ENCODE measurements around the gene TTC34. TPM values are rescaled to one million over a fixed set of nuclear protein-coding genes. Genes with fewer than 3 reads are reported as not detected.
A peak's percentile ranks its signal among the peaks of the same experiment; 100 is the strongest.

The TTC34 gene
- total and polyA plus RNA-seq, 9 of the 15 experiments (the other 6 are each of a cell fraction or from before 2014, with no cell fraction given), result 0.03 to 0.38 (median 0.05) TPM; not detected in 2

GRCh38 chr1:2586154-2587070 lies 215.1 kb downstream of the TTC34 start, which contains the start of gene PRXL2B (continued):
- TF ChIP-seq MBD1 (CRISPR knock-in tag; IDR thresholded peaks at IDR 0.05), result no peak
- TF ChIP-seq FIP1L1 (IDR thresholded peaks at IDR 0.05; ENCODE audit: low read depth, low read length, poor library complexity, severe bottlenecking), result no peak
- TF ChIP-seq GMEB1 (CRISPR knock-in tag; IDR thresholded peaks at IDR 0.05), result no peak
- TF ChIP-seq ELK1 (CRISPR knock-in tag; IDR thresholded peaks at IDR 0.05), result no peak
- TF ChIP-seq TAF9B (IDR thresholded peaks at IDR 0.05; ENCODE audit: partially characterized antibody), result no peak
- TF ChIP-seq SMARCE1 (IDR thresholded peaks at IDR 0.05), result no peak
- no peak for TF ChIP-seq RAD21 (CRISPR knock-in tag; conservative IDR thresholded peaks at IDR 0.05 in 1 of 2, IDR thresholded peaks at IDR 0.05 in 1 of 2)
- TF ChIP-seq CBFA2T3 (IDR thresholded peaks at IDR 0.05), result no peak
- no peak for TF ChIP-seq SLC30A9 (CRISPR knock-in tag; IDR thresholded peaks at IDR 0.05)
- TF ChIP-seq ZNF668 (CRISPR knock-in tag; IDR thresholded peaks at IDR 0.05), result no peak
- peak; percentile 39 for TF ChIP-seq MEIS2 (IDR thresholded peaks at IDR 0.05; ENCODE audit: partially characterized antibody)
- TF ChIP-seq MIER1 (IDR thresholded peaks at IDR 0.05; ENCODE audit: low read depth), result no peak
- no peak for TF ChIP-seq ZNF197 (CRISPR knock-in tag; IDR thresholded peaks at IDR 0.05; ENCODE audit: low read depth)
- TF ChIP-seq POLR2G (IDR thresholded peaks at IDR 0.05; ENCODE audit: low read depth, low read length), result peak; percentile 94
- no peak for TF ChIP-seq ZHX1 (conservative IDR thresholded peaks at IDR 0.05; ENCODE audit: low read length)
- no peak for TF ChIP-seq MYNN (IDR thresholded peaks at IDR 0.05)
- TF ChIP-seq MYNN (CRISPR knock-in tag; IDR thresholded peaks at IDR 0.05), result no peak
- TF ChIP-seq, protein P1, sequence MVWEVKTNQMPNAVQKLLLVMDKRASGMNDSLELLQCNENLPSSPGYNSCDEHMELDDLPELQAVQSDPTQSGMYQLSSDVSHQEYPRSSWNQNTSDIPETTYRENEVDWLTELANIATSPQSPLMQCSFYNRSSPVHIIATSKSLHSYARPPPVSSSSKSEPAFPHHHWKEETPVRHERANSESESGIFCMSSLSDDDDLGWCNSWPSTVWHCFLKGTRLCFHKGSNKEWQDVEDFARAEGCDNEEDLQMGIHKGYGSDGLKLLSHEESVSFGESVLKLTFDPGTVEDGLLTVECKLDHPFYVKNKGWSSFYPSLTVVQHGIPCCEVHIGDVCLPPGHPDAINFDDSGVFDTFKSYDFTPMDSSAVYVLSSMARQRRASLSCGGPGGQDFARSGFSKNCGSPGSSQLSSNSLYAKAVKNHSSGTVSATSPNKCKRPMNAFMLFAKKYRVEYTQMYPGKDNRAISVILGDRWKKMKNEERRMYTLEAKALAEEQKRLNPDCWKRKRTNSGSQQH (CRISPR knock-in tag; IDR thresholded peaks at IDR 0.05), result no peak
- no peak for TF ChIP-seq ZNF57 (CRISPR knock-in tag; IDR thresholded peaks at IDR 0.05)
